ENCODE data around the gene PPARGC1A. TPM values are rescaled to one million over a fixed set of nuclear protein-coding genes. Genes with fewer than 3 reads are reported as not detected.

PPARGC1A gene
- total RNA-seq, 1 donor from 2014 or later: 0.26 TPM

DNA sequence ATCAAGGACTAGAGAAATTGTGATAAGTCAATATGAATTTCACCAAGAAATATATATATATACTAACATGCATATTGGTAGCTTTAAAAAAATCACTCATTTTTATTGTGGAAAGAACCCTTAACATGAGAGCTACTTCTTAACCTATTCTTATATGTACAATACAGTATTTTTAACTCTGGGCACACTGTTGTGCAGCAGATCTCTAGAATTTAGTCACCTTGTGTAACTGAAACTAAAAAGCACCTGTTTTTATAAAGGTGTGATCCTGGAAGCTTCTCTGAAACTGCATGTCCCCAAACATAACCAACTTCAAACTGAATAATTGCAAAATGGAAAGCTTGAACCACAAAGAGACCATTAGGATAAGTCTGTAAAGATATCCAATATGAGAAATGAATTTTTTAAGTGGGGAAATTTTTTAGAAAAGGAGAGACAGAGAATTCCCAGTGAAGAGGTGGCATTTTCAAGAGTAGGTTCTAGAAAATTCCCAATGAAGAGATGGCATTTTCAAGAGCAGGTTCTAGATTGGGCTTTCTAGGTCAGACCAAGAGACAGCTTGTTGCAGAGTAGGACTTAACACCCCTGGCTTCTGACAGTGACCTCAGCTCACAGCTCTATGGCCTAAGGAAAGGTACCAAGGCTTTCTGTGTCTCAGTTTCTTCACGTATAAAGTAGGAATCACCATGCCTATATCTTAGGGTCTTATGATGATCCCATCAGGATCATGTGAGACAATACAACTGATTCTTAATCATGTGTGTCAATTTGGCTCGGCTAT, 22.0 kb upstream of the PPARGC1A start:
- DNase-seq (ENCODE audit: low read depth in 2 of 2): no peak

DNA sequence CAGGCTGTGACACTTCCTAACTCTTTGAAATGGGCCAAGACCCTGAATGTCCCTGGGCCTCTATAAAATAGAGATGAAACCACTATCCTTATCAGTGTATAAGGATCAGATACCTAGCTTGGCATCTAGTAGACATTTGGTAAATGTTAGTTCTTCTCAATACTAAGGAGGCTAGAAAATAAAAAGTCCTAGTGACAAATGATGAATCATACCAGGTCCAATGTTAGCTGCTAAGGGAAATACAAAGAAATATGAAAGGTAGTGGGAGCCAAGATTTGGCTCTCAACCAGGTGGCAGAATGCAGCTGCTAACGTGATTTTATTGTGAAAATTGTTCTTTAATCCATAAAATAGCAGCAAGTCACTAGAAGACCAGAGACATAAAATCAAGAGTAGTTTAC, 19.8 kb upstream of the PPARGC1A start:
- DNase-seq (ENCODE audit: low read depth in 2 of 2): no peak

DNA sequence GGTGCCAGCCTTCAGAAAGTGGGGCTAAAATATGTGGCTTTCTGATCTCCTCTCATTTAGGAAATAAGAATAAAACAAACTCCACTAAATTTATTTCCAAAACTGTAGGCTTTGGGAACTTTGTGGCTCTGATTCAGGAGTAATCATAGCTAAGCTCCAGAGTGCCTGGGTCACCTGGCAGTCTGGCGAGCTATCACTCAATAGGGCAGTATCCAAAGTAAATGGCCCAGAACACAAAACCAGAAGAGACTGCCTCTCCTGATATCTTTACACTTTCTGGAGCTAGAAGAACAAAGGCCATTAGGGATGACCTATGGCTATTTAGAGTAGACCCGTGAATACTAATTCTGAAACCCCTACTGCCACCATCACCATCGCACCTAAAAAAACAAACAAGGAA, 17.0 kb upstream of the PPARGC1A start:
- no peak for DNase-seq (ENCODE audit: low read depth in 2 of 2)

DNA sequence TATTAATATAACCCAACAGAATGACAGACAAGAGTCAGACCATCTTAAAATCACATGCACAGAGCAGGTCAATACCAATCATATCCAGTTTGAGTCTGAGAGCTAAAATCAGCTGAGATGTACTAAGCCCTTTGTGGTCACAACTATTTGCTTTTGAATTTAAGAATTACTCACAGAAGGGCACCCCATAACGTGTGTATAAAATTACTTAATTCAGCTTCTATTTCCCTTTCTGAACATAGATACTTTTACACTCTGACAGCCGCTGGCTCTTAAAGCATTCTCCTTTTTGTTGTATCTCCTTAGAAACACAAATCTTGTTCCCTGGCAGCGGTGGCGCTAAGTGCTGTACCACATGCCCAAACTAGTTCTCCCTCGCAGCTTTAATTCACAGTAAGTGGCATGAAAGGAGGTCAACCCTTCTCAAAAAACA, 14.8 kb upstream of the PPARGC1A start:
- DNase-seq (ENCODE audit: low read depth in 2 of 2): no peak

DNA sequence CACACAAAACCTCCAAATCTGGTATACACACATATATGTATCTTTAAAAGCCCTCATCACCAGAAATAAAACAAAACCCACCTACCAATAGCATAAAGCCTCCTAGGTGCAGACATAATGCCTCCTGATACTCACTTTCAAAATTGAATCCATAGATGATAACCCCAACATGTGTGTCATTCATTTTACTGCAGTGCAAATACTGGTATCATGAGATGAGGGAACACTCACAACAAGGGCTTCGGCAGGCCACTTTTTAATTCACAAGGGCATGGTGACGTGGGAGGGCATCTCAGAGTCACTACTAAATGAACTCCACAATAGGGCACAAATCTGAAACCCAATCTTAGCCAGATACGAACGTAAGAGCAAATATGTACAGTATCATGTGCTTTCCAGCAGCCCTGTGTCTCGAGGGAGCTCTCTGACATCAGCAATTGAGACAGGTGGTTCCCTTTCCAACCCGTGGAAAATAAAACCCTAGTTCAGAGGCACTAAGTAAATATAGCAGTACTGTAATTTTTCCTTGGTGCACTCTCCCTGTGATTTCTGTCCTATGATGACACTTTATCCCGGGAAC, 14.1 kb upstream of the PPARGC1A start:
- DNase-seq (ENCODE audit: low read depth in 2 of 2): no peak

DNA sequence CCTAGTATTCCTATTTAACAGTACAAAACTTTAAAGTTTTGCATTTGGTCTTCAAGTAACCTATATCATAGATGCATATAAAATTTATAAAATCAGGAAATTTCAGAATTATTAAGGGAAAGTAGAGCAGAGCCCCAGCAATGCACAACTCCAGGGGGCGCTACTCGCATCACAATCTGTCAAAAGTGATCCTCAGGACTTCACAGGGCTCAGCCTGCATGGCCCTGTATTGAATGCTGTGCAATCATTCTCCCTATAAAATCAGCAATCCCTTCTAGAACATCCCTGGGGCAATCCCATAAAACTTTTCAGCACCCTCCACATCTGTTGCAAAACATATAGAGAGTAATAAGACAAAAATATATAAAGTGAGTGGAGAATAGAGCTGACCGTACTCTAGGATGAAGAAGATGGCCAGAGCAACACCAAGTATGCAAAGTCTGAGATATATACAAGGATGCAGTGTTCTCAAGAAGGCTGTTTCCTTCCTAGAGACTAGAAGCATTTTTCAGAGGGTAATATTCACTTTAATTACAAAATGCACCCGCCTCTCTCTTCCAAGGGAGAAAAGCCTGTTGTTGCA, 12.5 kb upstream of the PPARGC1A start:
- no peak for DNase-seq (ENCODE audit: low read depth in 2 of 2)

DNA sequence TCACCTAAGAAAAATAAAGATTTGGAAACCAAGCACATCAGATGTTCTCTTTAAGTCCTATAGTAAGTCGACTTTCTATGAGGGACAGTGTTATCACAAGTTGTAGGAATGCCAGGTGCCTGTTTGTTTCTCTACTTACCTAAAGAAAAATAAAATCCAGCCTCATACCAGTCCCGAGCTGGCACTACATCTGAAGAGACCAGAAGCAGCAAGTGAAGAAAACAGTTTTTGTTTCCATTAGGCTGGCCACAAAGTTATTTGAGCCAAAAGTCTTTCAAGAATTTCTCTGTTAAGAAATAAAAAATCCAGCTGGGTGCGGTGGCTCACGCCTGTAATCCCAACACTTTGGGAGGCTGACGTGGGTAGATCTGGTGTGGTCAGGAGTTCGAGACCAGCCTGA, 10.8 kb upstream of the PPARGC1A start:
- no peak for DNase-seq (ENCODE audit: low read depth in 2 of 2)

DNA sequence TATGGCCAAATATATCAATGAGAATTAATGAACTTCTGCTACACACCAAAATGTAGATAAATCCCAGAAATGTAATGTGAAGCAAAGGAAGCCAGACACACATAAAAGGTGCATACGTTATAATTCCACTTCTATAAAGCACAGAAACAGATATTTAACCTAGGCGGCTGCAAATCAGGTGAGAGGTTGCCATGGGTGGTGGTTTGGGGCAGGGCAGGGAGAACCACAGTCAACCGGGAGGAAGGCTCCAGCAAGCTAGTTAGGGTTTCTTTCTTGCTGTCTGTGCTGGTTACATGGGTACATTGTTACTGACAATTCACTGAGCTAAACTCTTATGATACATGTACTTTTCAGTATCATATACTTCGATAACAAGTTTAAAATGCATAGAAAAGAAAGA, 9.7 kb upstream of the PPARGC1A start:
- no peak for DNase-seq (ENCODE audit: low read depth in 2 of 2)

DNA sequence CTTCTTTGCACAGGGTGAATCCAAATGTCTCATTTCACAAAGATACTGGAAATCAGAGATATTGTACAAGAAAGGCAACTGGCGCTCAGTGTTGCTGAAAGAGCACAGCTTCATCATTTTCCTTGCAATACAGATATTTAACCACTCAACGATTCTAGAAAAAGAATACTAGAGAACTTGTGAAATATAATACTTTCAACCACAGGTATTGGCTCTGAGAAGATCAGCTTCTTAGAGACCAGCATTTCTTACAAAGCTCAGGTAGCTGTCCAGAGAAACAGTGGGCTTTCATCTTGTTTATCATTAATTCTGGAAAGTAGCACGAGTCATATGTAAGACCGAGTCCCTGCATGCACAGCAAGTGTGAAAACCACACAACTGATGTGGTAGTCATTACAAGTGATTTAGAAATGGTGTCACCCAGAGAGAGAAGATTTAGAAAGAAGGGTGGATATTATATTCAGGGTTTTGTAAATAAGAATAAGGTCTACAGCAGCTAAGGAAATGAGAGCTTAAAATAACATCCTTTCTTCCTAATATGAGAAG, 7.8 kb upstream of the PPARGC1A start:
- DNase-seq (ENCODE audit: low read depth in 2 of 2): no peak

DNA sequence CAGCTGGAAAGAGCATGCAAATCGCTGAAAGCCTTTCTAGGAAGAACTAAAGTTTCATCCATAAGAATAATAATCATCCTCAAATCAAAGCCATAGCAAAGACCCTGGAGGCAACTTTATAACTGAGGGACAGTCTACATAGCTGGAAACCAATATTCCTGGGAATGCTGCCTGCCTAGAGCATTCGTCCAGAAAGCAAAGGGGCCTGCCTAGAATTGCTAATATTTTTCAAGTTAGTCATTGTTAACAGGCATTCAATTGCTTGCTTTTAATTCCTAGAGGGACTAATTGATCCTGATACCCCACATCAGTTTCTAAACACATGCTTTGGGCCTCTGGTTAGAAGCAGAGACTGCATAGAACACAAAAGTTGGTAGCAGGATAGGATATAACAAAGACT, 4.2 kb upstream of the PPARGC1A start:
- DNase-seq (ENCODE audit: low read depth in 2 of 2): no peak

DNA sequence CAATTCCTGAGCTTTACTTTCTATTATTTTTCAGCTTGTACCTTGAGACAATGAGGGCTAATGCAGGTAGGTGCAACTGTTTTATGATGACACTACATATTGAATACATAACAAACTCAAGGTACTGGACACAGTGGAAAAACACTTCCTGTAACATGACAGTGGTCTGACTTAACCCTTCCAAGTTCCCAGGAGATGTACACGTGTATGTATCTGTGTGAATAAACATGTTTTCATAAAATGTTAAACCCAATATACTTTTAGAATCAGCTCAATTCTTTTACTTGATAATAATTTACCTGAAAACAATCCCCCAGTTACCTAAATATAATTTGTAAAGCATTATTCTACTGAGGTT, 1.2 kb upstream of the PPARGC1A start:
- DNase-seq (ENCODE audit: low read depth in 2 of 2): no peak

DNA sequence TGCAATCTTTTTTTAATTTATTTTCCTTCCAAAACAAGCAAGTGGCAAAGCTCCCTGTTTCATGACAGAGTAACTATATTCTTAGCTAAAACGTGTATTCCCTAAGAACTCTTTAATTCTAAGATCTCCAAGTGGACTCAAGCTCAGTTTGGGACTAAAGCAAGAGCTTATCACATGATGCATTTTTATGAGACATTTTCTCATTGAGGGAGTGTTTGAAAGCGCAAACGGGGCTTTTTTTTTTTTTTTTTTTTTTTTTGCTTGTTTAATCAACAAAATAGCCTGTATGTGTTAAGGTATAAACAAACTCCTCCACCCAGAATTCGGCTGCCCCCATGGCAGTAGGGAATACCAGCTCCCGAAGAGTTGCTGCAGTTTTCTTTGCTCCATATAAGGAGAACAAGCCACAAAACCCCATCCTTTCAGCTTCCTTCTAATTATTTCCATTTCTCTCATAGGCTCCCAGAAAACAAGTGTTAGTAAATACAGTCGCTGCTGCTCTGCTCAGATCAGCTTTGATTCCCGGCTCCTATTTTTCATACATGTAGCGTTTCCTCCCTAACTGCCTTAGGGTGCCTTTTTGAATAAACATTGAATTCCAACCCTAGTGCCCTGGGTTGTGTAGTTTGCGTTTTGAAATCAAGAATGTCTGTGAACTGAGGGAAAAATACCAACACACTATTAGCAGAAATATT, 669 bp upstream of the PPARGC1A start:
- no peak for DNase-seq (ENCODE audit: low read depth in 2 of 2)

DNA sequence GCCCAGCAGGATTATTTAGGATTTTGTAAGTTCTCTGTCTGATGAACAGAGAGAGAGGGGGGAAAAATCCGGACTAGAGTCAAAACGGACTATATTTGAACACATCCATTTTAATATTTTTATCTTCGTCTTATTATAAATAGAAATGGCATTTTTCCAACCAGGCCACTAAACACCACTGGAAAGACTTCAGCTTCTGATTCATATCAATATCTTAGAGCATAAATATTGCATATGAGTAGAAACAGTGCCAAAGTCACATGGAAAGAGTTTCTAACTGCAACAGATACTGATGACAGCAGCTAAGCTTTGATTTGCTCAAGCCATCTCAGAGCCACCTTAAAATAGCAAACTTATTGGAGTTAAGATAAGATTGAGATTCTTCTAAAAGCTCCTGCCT, 456 bp downstream of the PPARGC1A start:
- no peak for DNase-seq (ENCODE audit: low read depth in 2 of 2)

DNA sequence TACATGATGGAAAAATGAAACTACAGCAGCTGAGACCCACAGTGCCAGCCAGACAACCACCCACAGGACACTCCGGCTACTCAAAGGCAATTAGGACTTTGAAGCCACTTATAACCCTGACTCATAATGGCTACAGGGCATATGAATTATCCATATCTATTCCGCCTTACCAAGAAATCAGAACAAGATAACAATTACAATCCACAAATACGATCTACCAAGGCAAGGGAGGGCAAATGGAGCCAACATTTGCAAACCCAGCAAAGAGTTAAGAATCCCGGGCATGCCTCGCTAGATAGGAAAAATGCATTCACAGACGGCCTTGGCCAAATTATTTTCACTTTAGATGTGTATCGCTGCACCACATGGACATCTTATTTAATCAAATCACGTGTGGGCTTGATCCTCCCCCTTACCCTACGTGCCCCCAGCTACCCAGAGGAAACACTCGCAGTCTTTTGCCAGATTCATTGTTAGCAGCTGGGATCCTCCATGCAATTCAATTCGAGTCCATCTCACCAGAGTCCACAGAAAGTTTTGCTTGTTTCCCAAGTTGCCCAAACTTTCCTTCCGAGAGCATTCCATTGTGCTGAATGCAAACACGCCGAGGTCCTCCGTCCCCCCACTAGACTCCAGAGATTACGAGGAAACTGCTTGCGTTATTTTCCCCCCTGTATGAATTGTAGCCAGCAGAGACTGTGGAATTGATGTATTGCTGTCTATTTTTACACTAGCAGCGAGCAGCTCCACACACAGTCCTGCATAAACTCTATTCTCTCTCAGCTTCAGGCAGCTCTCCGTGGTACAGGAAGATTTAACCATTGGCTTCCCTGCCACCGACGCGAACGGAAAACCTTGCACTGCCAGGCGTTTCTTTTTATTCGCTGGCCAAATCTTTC, 1.2 kb downstream of the PPARGC1A start:
- no peak for DNase-seq (ENCODE audit: low read depth in 2 of 2)

DNA sequence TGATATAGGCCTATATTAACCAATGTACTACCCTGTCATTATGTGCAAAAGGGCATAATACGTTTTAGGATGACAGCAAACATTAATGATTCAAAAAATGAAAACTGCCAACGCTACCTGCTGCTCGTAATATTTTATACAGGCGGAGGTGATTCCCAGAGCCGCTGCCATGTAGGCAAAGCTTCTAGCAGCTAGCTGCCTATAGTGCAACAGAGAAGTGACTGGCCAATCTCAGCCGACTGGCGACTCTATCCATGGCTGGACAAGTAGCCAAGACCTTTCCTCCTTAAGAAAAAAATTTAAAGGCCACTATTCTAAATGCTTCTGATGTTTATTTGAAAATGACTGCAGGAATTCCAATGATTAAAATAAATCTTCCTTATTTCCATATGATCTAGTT, 1.9 kb downstream of the PPARGC1A start:
- DNase-seq (ENCODE audit: low read depth in 2 of 2): no peak

DNA sequence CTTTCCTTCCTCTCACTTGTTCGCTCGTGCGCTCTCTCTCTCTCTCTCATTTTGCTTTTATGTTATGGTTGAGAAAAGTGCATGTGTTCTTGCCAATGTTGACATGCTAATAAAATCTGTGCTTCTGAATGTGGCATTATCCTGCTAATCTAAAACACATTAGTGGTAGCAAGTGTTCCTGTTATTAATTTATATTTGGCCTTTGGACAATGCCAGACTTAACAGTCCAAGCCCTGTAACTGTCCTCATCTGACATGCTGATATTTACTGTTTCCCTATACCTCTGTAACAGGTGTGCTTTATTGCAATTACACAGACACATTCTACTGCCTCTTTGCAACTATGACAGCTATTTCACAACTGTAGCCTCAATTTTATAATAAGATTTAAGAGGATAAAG, 2.7 kb downstream of the PPARGC1A start:
- no peak for DNase-seq (ENCODE audit: low read depth in 2 of 2)

DNA sequence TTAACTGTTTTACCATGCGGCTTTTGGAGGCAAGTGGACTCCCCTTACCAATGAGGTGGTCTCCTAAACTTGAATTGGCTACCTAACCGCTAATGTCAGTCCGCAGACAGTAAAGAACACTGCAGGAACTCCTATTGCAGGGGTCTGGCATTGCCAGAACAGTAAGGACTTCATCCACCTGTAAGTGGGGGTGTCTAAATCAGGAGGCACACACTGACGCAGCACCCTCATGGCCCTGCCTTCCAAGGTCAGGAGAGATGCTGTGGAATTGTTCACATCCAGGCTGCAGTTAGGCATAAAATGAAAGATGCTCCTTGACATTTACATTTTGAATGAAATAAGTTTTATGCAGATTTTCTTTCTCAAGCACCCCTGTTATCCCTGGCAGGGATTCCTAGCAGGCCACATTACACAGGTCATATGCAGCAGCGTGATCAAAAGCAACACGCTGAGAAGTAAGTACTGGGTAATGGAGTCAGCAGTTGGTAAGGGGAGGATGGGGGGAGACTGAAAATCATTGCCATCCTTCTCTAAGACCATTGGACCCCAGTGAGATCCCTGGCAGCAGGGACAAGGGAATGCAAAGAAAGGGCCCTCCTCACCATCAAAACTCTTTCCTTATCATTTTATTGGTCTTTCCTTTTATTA, 3.8 kb downstream of the PPARGC1A start:
- DNase-seq (ENCODE audit: low read depth in 2 of 2): no peak

DNA sequence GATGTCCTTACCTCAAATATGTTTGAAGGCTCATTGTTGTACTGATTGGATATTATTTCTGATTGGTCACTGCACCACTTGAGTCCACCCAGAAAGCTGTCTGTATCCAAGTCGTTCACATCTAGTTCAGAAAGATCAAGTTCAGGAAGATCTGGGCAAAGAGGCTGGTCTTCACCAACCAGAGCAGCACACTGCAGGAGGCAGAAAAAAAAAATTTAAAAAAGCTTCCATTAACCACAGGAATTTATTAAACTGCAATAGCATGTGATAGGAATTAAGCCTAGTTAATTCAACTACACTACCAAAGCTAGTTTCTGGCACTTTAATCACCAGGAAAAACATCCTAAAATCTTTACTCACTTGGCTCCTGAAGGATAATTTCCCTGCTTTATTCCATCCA, 5.1 kb downstream of the PPARGC1A start:
- no peak for DNase-seq (ENCODE audit: low read depth in 2 of 2)

DNA sequence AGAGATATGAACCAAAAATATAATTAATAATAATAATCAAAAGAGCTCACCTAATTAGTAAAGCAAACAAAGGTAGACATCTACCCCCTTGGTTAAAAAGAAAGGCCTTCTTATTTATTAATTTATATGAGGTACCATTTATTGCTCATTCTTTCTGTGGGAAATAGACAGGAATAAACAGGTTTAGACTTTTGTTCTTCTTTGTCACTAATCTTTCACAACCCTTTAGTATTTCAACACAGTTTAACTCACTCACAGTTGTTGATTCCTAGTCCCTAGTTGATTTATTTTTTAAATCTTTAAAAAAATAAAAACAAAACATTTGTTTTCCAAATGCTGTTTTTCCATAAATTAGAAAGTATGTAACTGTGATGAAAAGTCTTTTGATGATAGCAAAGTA, 5.6 kb downstream of the PPARGC1A start:
- DNase-seq (ENCODE audit: low read depth in 2 of 2): no peak

DNA sequence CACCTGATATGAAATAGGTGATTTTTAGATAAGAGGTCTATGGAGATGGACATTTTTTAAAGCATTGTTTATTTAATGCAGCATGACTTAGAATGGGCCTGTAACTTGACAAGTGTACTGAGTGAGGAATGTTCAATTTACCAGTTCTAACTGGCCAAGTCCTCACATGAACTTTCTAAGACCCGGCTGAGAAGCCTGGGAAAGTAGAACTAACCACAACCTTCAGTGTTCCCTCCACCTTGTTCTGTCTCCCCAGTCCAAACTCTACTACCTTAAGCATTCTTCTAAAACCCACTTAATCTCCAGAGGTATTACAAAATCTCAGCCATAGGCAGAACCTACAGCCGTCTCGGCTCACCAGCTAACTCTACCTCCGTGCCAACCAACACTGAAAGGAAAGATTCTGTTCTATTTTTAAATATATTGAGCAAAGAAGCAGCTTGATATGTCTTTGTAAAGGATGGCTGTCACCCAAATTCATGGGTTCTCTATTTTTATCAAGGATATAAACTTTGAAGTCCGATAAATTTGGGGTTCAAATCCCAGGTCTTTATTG, 6.8 kb downstream of the PPARGC1A start:
- no peak for DNase-seq (ENCODE audit: low read depth in 2 of 2)

All from dermis microvascular lymphatic vessel endothelial cell (primary cell).